Measurements from ENCODE around the gene HECW1.

GRCh38 chr7:43298617-43299016, 186.2 kb downstream of the HECW1 start:
- TF ChIP-seq CTCF (IDR thresholded peaks at IDR 0.05) (no peak), POLR2A (IDR thresholded peaks at IDR 0.05) (no peak)

Data from lower leg skin (tissue), 3 donors.